Measurements from ENCODE around the gene SERP2. TPM values are rescaled to one million over a fixed set of nuclear protein-coding genes. Genes with fewer than 3 reads are reported as not detected.

Gene SERP2
- total and polyA plus RNA-seq, 2 of the 8 experiments (the other 6 are each of a cell fraction or from before 2014, with no cell fraction given), result 2.0 to 2.3 TPM

GRCh38 chr13:44406617-44407016 is 33.0 kb downstream of the SERP2 start:
- Histone ChIP-seq H2AFZ (ENCODE audit: low read length) (no peak overlapping the region), H3K36me3 (ENCODE audit: control insufficient read depth in 2 of 4, insufficient read depth in 4 of 4, low read length in 3 of 4) (no peaks in the 10 kb centered on the region), H2BK120ac (replicated peaks; ENCODE audit: low read depth, low read length) (no peak overlapping the region), H2BK12ac (ENCODE audit: low read depth, low read length) (peak overlapping the region; percentile 98), H3K14ac (ENCODE audit: insufficient read length) (no peak overlapping the region), H3K79me1 (ENCODE audit: low read depth, low read length) (no peaks in the 10 kb centered on the region), H3K56ac (replicated peaks; ENCODE audit: insufficient read length, low read depth, low read length) (no peak overlapping the region), H4K5ac (ENCODE audit: insufficient read length, low read depth, low read length) (no peak overlapping the region), H3K4me3 (ENCODE audit: extremely low read depth in 1 of 4, insufficient read depth in 2 of 4, low read depth in 3 of 4, low read length in 4 of 4) (no peak overlapping the region), H3K4me1 (replicated peaks in 1 of 4; ENCODE audit: control insufficient read depth in 3 of 4, insufficient read depth in 4 of 4, low read length in 3 of 4) (peaks cover 16 to 49% (median 34%) of the 10 kb centered on the region in 4 experiments), H4K91ac (replicated peaks; ENCODE audit: insufficient read length, low read length) (no peak overlapping the region), H3K9ac (replicated peaks in 1 of 4; ENCODE audit: extremely low read depth in 1 of 4, low read depth in 3 of 4, low read length in 3 of 4) (no peak overlapping the region), H3K79me2 (ENCODE audit: control insufficient read depth in 1 of 2, insufficient read depth in 2 of 2, low read length in 2 of 2) (no peaks in the 10 kb centered on the region), H3K27me3 (replicated peaks in 1 of 4; ENCODE audit: control insufficient read depth in 3 of 4, extremely low read depth in 1 of 4, insufficient read depth in 3 of 4, low read length in 3 of 4) (no peaks in the 10 kb centered on the region), H4K20me1 (replicated peaks in 1 of 2; ENCODE audit: control insufficient read depth in 1 of 2, insufficient read depth in 2 of 2, low read length in 2 of 2) (no peaks in the 10 kb centered on the region), H3K18ac (ENCODE audit: extremely low read depth, low read length) (0 out of 2 replicates have a peak overlapping the region, but pooled peaks have one; percentile 65), H4K8ac (ENCODE audit: extremely low read depth, insufficient read depth, low read length) (no peak overlapping the region), H3K23me2 (ENCODE audit: low read depth, low read length) (no peaks in the 10 kb centered on the region; the same call in 1 of the 2 replicates), H3K9me3 (ENCODE audit: insufficient read depth in 2 of 2, low read depth in 1 of 2, low read length in 1 of 2) (no peaks in the 10 kb centered on the region), H2BK5ac (ENCODE audit: low read depth, low read length) (no peak overlapping the region), H3K27ac (ENCODE audit: low read depth, low read length) (no peak overlapping the region), H2BK15ac (ENCODE audit: low read length) (0 out of 2 replicates have a peak overlapping the region, but pooled peaks have one; percentile 83), H2AK5ac (ENCODE audit: low read depth, low read length) (0 out of 2 replicates have a peak overlapping the region, but pooled peaks have one; percentile 28), H3K4ac (replicated peaks; ENCODE audit: insufficient read length, low read depth, low read length) (no peak overlapping the region), H3K23ac (ENCODE audit: insufficient read length) (no peak overlapping the region), H2BK20ac (ENCODE audit: low read length) (peak overlapping the region; percentile 80), H3K4me2 (ENCODE audit: insufficient read depth in 1 of 2, low read depth in 2 of 2, low read length in 2 of 2) (no peak overlapping the region; a peak in 1 of 4 replicates)
- no peak for DNase-seq (ENCODE audit: low read depth in 1 of 2, low spot score in 2 of 2)
- ChIA-PET POLR2A (ENCODE audit: partially characterized antibody) (interaction anchor here (1.5 to 11.1 kb wide), 4 partner anchors 9 to 32 kb away, joined by 4 to 125 read pairs (median 5); no protein-coding TSS in a partner anchor), CTCF (ENCODE audit: partially characterized antibody) (interaction anchor here (0.9 to 2.1 kb wide), 8 partner anchors 8 to 355 kb away, joined by 3 to 7 read pairs (median 4); no protein-coding TSS in a partner anchor)
- 87% methylated on average over 5 of the region's 5 CpGs; no CpG with 5 or more reads in 1 of the 2 experiments for WGBS, 2 experiments (ENCODE audit: extremely low coverage in 1 of 2, insufficient coverage in 1 of 2, insufficient read length in 1 of 2, insufficient replicate concordance in 2 of 2, low coverage in 1 of 2, low lambda C conversion rate in 2 of 2, missing lambda C conversion rate in 1 of 2)
- FAIRE-seq, result no peak
- TF ChIP-seq CHD1 (IDR thresholded peaks at IDR 0.05; ENCODE audit: low read depth, low read length) (no peak), EP300 (IDR thresholded peaks at IDR 0.05; ENCODE audit: borderline replicate concordance in 1 of 2, low read depth in 2 of 2, low read length in 2 of 2) (no peak), TEAD4 (IDR thresholded peaks at IDR 0.05; ENCODE audit: low read depth, low read length) (no peak), ZNF274 (IDR thresholded peaks at IDR 0.05; ENCODE audit: borderline replicate concordance, extremely low read depth, low read length) (no peak)
- TF ChIP-seq, protein P1, sequence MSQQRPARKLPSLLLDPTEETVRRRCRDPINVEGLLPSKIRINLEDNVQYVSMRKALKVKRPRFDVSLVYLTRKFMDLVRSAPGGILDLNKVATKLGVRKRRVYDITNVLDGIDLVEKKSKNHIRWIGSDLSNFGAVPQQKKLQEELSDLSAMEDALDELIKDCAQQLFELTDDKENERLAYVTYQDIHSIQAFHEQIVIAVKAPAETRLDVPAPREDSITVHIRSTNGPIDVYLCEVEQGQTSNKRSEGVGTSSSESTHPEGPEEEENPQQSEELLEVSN (IDR thresholded peaks at IDR 0.05), result no peak
